Measurements from ENCODE around the gene FGGY.
"Not testable (repeated sequence)": the region's sequence is repeated elsewhere in the genome, so short reads cannot be mapped to it uniquely, and the experiment has no call there.

The FGGY gene

DNA sequence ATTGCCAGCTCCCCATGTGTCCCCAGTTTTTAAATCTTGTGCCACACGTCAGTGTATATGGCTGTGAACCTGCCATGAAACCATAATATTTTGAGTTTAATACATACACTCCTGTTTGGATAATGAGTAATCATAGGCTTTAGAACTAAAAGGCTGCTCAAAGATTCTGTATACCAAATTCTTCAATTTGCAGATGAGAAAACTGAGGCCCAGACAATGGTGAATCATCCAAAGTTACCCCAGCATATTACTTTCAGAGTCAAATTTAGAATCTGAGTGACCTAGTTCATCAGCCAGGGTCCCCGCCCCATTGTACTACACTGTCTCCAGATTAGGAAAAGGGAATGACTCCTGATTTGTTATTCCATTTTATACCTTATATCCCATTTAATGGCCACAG, 224.6 kb downstream of the FGGY start:
- DNase-seq: peak; percentile 16

DNA sequence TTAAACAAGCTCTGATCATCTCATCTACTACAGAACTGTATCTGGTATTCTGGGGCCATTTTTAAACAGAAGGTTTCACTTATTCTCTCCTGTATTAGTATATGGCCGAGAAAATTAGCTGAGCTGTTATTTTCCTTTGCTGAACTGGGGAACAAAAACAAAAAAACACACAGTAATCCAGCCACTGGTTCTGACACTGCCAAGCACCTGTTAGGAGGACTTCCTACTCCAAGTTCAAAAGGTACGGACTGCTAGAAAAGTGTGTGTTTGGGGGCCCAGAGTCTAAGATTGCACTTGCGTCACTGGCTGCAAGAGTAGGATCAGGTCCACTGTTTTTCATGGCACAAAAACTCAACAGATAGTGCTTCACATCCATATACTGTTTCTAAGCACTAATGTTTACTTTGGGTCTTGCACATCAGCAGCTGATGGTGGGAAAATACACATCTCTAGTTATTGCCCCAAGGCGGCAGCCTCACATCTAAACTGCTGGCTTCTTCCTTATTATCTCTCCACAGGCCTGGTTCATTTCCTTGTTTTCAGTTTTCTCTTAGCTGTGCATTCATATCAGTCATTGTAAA, 226.1 kb downstream of the FGGY start:
- DNase-seq: no peak

DNA sequence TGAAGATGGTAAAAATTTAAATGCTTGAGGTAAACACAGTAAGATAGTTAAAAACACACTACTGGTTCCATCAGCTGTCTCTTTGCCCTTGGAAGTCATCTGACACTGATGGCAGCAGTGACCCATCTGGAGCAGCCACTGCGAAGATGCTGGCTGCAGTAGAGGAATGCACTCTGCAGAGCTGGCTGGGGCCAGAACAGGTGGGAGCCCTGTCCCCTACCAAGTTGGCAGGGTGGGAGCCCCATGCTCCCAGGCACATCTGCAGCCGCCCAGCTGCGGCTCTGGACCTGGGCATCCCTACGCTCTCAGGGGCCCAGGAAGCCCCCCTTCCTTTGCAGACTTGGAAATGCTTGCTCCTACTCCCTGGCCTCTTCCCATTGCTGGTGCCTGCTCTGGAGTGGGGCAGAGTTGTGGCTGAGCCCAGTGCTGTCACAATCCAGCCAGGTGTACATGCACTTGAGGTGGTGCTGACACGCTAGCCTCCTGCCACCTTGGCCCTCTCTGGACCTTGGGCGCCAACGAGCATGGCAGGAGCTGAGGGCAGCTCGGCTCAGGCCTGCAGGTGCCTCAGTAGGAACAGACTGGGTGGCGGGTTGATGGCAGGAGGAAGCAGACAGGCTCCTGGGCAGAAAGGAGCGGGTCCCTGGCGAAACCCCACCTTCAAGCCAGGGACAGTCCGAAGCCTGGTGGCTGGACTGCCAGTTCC, 227.0 kb downstream of the FGGY start:
- no peak for DNase-seq

DNA sequence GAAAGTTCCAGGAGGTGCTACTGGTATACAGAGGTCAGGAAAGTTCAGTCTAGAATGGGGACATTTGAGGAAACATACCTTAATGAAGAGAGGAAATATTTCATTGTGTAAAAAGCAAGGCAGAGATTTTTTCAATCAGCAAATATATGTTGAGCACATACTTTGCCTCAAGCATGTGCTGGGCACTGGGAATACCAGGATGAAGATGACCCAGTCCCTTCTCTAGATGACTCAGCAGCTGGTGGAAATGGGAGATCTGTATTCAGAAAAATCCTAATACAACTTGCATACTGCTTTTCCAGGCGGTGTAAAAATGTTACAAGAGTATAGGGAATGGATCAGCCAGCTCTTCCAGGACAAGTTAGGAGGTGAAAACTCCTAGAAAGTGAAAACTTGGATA, 229.3 kb downstream of the FGGY start:
- DNase-seq: no peak

DNA sequence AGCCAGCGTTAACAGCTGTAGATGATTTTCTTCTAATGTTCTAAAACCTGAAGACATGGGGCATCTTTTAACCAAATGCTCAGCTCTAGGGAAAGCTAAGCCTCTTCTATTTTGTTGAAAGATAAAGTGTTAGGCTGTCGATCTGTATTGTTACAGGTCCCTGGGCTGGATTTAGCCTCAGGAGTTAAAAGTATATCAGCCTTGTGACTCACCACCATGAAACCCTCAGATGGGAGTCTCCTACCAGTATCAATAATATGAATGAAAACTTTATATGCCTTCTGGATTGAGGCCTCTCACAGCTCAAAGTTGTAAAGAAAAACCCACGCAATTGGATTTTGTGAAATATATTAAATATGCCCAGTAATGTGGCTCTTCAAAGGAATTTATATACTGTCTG, 231.6 kb downstream of the FGGY start:
- no peak for DNase-seq

DNA sequence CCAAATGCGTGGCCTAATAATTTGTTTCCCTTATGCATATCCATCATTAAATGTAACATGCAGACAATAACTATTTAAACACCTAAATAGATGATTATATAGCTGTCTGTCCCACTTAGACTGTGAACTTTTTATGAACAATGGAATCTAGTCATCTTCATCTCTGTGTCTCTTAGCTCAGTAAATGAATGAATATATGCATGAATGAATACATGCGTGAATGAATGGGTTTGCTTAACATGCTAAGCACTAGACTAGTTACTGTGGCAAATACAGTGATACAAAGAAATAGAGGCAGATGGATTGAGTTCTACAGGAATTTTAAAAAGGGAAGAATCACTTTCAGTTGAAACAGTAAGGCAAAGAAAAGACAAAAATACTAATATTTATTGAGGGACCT, 232.0 kb downstream of the FGGY start:
- no peak for DNase-seq

DNA sequence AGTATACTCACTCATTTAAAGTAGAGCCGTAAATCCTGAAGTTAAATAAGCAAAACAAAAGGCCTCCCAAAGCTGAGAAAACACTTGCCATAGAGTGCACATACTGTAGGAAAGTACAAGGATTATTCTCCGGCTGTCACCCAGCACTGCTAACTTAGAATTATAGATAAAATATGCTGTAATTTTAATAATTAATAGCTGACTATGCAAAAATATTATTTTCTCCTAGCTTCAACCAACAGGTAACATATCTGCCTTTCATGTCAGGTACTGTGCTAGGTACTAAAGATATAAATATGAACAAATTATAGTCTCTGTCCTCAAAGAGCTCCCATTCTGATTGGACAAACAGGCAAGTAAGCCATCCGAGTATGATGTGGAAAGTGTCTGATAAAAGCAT, 233.2 kb downstream of the FGGY start:
- DNase-seq: no peak

DNA sequence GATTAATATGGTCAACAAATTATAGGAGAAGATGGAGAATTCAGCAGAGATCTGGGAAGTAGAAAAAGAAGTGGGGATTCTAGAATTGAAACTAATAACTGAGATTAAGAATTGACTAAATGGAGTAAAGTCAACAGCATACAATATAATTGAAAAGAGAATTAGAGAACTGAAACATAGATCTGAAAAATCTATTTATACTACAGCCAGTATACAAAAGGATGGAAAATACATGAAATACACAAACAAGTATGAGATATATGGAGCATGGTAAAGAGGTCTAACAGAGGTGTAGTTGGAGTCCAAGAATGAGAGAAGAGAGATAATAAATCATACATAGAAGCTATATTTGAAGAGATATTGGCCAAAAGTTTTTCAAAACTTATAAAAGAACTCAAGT, 235.2 kb downstream of the FGGY start:
- no peak for DNase-seq

DNA sequence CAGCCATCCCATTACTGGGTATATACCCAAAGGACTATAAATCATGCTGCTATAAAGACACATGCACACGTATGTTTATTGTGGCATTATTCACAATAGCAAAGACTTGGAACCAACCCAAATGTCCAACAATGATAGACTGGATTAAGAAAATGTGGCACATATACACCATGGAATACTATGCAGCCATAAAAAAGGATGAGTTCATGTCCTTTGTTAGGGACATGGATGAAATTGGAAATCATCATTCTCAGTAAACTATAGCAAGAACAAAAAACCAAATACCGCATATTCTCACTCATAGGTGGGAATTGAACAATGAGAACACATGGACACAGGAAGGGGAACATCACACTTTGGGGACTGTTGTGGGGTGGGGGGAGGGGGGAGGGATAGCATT, 241.6 kb downstream of the FGGY start:
- DNase-seq: not testable (repeated sequence)

DNA sequence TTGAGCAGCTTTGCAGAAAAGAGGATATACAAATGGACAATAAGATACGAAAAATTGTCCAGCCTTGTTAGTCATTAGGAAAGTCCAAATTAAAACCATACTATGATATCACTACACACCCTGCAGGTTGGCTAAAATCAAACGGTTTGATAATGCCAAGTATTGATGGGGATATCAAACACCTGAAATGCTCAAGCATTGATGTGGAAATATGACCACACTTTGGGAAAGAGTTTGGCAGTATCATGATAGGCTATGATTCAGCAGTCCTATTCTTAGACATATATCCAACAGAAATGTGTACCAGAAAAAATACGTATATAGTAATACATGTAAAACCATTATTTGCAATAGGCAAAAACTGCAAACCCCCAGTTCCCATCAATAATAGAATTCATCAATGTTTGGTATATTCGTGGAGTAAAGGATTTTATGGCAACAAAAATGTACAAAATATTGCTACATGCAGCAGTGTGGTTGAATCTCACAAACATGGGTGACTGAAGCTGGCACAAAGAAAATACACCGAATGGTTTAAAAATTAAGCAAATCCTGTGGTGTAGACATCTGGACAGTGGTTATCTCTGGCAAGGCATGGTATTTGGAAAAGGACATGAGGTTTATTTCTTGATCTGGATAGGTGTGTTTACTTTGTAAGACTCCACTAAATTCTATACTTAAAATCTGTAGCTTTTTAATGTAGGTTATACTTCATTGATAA, 243.2 kb downstream of the FGGY start:
- peak; percentile 2 for DNase-seq

DNA sequence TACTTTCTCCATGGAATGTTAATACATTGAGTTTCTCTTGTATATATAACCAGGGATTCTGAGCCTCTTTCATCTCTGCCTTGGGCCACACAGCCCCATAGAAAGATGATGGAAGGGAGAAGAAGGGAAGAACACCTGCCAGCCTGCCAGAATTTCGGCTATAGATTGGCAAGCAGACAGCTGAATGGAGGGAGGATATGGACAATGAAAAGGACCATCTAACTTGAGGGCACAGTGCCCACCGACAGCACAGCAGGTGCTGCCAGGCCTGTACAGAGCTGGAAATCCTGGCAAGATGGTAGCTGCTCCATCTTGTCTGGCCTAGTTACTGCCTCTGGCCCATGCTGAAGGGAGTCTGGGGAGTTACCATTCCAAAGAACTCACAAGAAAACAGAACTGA, 244.3 kb downstream of the FGGY start:
- no peak for DNase-seq

DNA sequence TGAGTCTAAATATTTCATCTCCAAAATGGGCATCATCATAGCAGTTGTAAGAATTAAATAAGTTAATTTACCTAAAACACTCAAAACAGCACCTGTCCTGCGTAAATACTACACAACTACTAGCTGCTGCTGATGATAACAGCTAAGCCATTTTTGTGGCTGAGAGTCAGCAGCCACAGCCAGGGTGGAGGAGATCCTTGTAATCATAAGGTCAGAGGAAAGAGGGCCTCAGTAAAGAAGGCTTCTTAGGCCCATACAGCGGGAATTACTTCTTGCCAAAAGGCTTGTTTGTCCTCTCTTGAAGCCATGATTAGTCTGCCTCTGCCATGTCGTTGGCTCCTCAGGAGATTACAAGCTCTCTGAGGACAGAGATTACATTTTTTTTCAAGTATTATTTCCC, 245.0 kb downstream of the FGGY start:
- DNase-seq: no peak

DNA sequence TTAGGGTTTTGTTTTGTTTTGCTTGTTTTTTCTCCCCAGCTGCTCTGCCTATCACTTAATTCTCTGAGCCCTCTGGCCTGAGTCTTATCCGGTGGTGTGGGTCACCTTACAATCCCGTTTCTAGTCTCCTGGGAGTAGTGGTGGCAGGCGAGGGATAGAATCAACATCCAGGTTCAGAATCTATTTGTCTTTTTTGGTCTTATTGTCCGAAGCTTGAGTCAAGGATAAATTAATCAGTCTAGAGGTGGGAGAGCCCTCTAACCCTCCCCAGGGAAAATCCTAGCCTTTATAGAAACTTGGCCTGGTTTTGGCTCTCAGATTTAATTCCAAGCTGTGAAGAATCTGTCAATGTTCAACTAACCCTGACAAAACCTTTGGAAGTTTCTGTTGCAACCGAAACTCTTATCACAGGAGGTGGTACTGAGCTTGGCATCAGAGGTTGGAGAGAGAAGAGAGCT, 246.3 kb downstream of the FGGY start:
- no peak for DNase-seq

DNA sequence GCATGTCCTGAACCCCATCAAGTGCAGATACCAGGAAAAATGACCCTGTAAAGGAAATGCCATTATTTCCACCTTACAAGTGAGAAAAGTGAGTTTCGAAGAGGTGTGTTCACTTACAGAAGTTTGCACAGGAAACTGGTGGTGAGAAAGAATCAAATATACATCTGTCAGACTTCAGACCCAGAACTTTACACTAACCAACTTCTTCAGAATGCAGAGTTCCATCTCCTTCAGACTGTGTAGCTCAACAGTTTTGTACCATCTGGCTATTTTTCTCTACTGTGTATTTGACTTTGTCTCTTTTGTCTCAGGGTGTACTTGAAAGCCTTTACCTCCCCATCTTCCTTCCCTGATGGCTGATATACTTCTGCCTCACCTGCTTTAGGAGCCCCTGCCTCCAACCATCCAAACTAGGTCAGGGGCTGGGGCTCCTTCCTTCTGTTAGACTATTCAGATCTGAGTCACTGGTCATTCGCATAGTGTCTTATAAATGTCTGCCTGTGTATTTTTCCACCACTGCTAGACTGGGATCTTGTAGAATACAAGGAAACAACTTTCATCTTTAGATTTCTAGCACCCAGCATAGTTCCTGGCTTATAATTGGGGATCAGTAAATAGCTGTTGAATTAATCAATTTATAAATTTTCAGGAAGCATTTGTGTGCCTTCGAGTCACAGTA, 247.9 kb downstream of the FGGY start:
- DNase-seq: no peak

DNA sequence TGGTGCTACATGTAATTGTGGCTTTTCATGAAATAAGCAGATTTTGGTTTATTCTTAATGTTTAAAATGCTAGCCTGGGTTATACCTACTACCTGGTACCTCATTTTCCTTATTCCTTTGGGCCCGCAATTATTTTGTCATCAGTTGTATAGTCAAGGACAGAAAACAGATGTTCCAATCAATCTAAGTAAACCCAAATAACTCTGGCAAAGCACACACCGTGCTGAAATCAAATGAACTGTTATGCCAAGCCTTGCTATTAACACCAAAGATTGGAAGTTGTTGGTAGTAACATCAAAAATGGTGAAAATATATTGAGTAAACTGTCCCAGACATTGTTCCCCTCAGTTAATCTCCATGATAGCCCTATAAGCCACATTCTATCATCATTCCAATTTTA, 248.9 kb downstream of the FGGY start:
- DNase-seq: no peak

DNA sequence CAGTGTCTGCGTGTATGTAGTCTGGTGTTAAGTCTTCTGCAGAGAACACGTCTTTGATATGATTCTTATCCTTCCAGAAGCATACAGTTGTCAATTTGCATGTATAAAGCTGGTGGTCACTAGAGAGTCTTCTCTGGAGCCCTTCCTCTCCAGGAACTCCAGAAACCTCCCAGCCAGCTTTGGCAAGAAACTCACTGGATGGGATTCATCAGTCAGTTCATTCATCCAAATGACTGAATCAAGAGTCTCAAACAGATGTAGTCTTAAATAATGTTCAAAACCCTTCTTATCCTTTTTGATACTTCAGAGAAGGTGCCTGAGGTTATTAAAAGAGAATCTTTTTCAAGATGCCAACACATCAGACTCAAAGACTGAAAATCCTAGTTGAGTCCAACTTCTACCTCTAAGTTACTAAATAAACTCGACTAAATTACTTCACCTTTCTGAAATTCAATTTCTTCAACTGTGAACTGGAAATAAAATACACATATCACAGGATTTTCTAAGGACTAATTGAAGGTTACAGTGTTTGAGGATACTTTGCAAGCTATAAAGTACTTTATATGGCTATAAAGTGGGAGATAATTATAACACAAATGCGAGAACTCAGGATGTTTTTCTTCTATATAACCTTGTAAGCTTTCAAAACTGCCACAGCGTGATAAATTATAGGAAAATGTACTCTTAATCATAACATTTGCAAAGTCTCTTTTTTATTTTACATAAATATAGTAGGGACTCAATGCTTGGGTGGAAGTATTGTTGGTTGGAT, 252.4 kb downstream of the FGGY start:
- no peak for DNase-seq

DNA sequence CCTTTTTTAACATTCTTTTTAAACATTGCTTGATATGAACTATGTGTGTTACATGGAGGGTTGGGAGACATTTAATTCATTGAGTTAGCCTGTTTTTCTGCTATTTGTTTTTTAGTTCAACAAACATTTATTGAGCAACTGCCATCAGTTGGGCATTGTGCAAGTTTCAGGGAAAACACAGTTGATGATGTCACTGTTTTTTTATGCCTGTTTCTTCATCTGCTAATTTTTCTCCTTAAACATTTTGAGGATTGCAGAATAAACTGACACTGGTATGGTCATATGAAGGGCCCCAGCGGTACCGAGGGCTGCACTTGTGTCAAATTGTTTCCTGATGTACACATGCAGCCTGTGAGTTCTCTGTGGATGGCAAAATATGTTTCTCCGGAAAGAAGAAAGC, 253.0 kb downstream of the FGGY start:
- DNase-seq: peak; percentile 43

DNA sequence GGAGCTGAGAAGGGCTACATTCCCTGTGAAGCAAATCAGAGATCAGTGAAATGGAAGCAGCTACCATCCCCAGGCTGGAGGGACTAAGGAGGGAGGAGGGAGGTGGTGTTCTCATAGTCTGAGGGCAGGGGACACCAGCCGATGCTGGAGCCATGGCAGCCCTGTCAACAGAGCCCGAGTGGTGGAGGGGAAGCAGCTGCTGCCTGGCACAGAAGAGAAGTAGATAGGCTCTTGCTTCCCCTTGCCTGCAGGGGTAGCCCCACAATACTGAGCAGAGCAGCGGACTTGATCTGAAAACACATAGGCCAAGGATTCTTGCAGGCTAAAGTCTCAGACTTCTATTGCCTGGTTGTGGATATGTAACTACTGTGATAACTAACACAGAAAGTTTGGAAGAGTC, 255.1 kb downstream of the FGGY start:
- no peak for DNase-seq

DNA sequence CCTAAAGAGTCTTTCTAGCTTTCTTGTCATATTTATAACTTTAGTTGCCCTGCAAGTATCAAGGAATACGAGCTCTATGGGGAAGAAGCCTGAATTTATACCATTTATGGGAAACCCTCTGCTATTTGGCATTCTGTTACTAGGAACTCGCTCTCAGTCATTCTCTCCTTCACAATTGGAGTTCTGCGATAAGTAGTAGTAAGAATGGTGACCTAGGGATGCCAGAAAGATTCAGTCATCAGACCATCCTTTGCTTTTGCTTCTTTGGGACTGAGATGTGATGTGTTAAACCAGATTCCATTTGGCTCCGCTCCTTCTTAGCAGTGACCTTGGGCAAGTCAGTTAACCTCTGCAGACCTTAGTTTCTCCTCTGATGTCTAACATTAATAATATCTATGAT, 256.5 kb downstream of the FGGY start:
- no peak for DNase-seq

DNA sequence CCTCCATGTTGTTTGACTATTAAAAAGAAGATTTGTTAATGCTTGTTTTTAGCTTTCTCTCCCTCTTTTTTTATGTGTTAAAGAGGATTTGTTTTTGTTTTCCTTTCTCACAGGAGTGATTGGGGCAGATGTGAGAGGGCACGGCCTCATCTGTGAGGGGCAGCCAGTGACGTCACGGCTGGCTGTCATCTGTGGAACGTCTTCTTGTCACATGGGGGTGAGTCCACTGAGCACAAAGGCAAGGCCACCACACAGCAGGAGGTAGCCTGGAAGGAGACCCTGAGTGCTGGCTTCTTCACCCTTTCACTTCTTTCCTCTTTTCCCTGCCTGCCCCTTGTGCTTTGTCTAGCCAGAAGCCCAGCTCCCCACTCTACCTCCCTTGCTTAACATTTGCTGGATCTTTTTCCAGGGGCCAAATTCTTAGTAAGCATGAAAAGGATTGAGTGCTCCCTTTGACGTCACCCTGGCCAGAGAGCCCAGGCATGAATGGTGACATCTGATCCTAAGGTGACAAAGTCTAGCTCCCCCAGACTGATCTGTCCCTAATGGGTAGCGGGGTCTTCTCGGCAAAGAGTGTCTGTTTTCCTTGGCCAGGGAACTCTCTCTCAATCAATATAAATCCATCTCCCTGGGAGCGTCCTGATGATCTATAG, 257.2 kb downstream of the FGGY start:
- no peak for DNase-seq

DNA sequence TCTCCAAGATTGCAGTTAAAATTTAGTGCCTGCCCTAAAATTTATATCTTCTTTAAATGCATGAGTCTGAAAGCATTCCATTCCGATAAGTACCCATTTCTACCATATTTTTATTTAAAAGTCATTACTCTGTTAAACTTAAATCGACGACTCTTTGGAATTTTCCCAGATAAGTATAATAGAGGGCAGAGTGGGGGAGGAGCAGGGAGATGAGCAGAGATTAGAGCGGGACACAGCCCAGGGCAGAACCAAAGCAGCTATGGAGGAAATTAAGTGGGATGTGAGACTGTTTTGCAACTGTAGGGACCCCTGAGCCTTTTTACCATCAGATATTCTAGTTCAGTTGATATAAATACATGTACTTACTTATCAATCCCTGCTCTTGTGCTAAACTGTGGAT, 257.9 kb downstream of the FGGY start:
- no peak for DNase-seq

DNA sequence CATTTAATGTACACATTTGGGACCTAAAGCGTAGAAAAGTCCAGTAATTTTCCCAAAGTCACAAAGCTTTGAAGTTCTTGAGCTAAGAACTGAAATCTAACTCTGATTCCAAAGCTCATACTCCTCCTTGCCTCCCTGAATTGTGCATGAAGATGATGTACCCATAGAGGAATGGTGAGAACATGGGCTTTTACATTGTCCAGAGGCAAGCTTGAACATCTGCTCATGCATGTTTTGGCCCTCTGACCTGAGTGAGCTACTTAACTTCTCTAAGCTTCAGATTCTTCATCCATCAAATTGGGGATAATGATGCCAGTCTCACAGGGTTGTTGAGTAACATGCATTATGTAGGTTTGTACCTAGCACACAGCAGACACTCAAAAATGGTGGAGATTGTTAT, 259.5 kb downstream of the FGGY start:
- no peak for DNase-seq
